H9 (cell line): ENCODE results near the gene TMEM145. TPM values are rescaled to one million over a fixed set of nuclear protein-coding genes. Genes with fewer than 3 reads are reported as not detected.
A peak's percentile ranks its signal among the peaks of the same experiment; 100 is the strongest.

Source experiments
- DNase-seq: peaks from one replicate; pipeline ENCODE4 v3.0.0-alpha.2; 2017
- H2AFZ ChIP-seq: one replicate; pipeline ENCODE4 v1.6.1; 2013; ENCODE audit warnings: mild to moderate bottlenecking, low read length, control low read depth, moderate library complexity
- H2AK5ac ChIP-seq: 2 replicates; pipeline ENCODE4 v1.6.1; 2013; ENCODE audit warnings: low read length, control low read depth, mixed read lengths; ENCODE audit not compliant: insufficient read length
- H2BK120ac ChIP-seq: one replicate; pipeline ENCODE4 v1.6.1; 2013; ENCODE audit warnings: low read depth, mild to moderate bottlenecking, low read length, control low read depth, inconsistent platforms; ENCODE audit not compliant: poor library complexity, severe bottlenecking
- H2BK12ac ChIP-seq: 2 replicates; pipeline ENCODE4 v1.6.1; 2013; ENCODE audit warnings: low read length, control low read depth, mixed read lengths, low read depth; ENCODE audit not compliant: insufficient read length
- H2BK15ac ChIP-seq: 2 replicates; pipeline ENCODE4 v1.6.1; 2013; ENCODE audit warnings: low read depth, low read length, control low read depth
- H2BK20ac ChIP-seq: one replicate; pipeline ENCODE4 v1.6.1; 2013; ENCODE audit warnings: low read depth, mild to moderate bottlenecking, low read length, control low read depth, inconsistent platforms; ENCODE audit not compliant: poor library complexity, severe bottlenecking
- H2BK5ac ChIP-seq: 2 replicates; pipeline ENCODE4 v1.6.1; 2013; ENCODE audit warnings: low read length, control low read depth, mixed read lengths; ENCODE audit not compliant: insufficient read length
- H3K14ac ChIP-seq: 2 replicates; pipeline ENCODE4 v1.6.1; 2013; ENCODE audit warnings: low read length, control low read depth; ENCODE audit not compliant: insufficient read depth
- H3K18ac ChIP-seq: 2 replicates; pipeline ENCODE4 v1.6.1; 2013; ENCODE audit warnings: low read depth, mild to moderate bottlenecking, mixed read lengths, low read length, control low read depth; ENCODE audit not compliant: insufficient read length
- H3K23ac ChIP-seq: 2 replicates; pipeline ENCODE4 v1.6.1; 2013; ENCODE audit warnings: low read length, control low read depth, mixed read lengths, low read depth; ENCODE audit not compliant: insufficient read length
- H3K23me2 ChIP-seq: 2 replicates; pipeline ENCODE4 v1.6.1; 2013; ENCODE audit warnings: low read depth, mild to moderate bottlenecking, mixed read lengths, low read length, control low read depth; ENCODE audit not compliant: insufficient read length, poor library complexity, severe bottlenecking
- H3K27ac ChIP-seq: 2 replicates; pipeline ENCODE4 v1.5.1; 2013; ENCODE audit warnings: low read length, control low read depth, mixed read lengths, low read depth; ENCODE audit not compliant: insufficient read length
- H3K27me3 ChIP-seq: 2 replicates; pipeline ENCODE4 v1.6.1; 2013; ENCODE audit warnings: low read length, control low read depth, inconsistent platforms; ENCODE audit not compliant: insufficient read depth
- H3K4ac ChIP-seq: 2 replicates; pipeline ENCODE4 v1.6.1; 2013; ENCODE audit warnings: low read depth, mild to moderate bottlenecking, control low read depth, inconsistent platforms, low read length, moderate library complexity
- H3K4me1 ChIP-seq: 2 replicates; pipeline ENCODE4 v1.6.1; 2013; ENCODE audit warnings: low read length, control low read depth, inconsistent platforms; ENCODE audit not compliant: insufficient read depth
- H3K4me2 ChIP-seq: 2 replicates; pipeline ENCODE4 v1.6.1; 2013; ENCODE audit warnings: low read length, control low read depth, mixed read lengths; ENCODE audit not compliant: insufficient read length, insufficient read depth
- H3K56ac ChIP-seq: 2 replicates; pipeline ENCODE4 v1.6.1; 2013; ENCODE audit warnings: low read depth, mild to moderate bottlenecking, mixed read lengths, low read length, control low read depth; ENCODE audit not compliant: insufficient read length
- H3K79me1 ChIP-seq: 2 replicates; pipeline ENCODE4 v1.6.1; 2013; ENCODE audit warnings: low read depth, mild to moderate bottlenecking, moderate library complexity, low read length, control low read depth, inconsistent platforms; ENCODE audit not compliant: insufficient read depth, poor library complexity, severe bottlenecking
- H3K79me2 ChIP-seq: 2 replicates; pipeline ENCODE4 v1.6.1; 2013; ENCODE audit warnings: low read length, control low read depth, inconsistent platforms; ENCODE audit not compliant: insufficient read depth
- H3K9ac ChIP-seq: 2 replicates; pipeline ENCODE4 v1.6.1; 2013; ENCODE audit warnings: low read length, control low read depth, mixed read lengths; ENCODE audit not compliant: insufficient read length; ENCODE audit errors: extremely low read depth
- H3K9me3 ChIP-seq: one replicate; pipeline ENCODE4 v1.6.1; 2013; ENCODE audit warnings: low read depth, low read length, inconsistent platforms; ENCODE audit not compliant: control insufficient read depth
- H3T11ph ChIP-seq: one replicate; pipeline ENCODE4 v1.6.1; 2013; ENCODE audit warnings: mild to moderate bottlenecking, low read length, control low read depth, inconsistent platforms
- H4K20me1 ChIP-seq: one replicate; pipeline ENCODE4 v1.6.1; 2013; ENCODE audit not compliant: control insufficient read depth, insufficient read length, insufficient read depth
- H4K5ac ChIP-seq: 2 replicates; pipeline ENCODE4 v1.6.1; 2013; ENCODE audit warnings: low read depth, mild to moderate bottlenecking, mixed read lengths, low read length, control low read depth; ENCODE audit not compliant: insufficient read length
- H4K8ac ChIP-seq: replicated peaks from 2 replicates; pipeline ENCODE4 v1.6.1; 2013; ENCODE audit warnings: low read length, control low read depth, mixed read lengths, low read depth; ENCODE audit not compliant: insufficient read length
- H4K91ac ChIP-seq: 2 replicates; pipeline ENCODE4 v1.6.1; 2013; ENCODE audit warnings: low read depth, mild to moderate bottlenecking, moderate library complexity, mixed read lengths, low read length, control low read depth; ENCODE audit not compliant: insufficient read length
- H3K27ac Mint-ChIP-seq, 3 experiments: 2 replicates in 2 of 3; 3 replicates in 1 of 3; pipeline ENCODE4 v1.8.0; 2020 to 2021; ENCODE audit warnings: mixed read lengths in 3 of 3, mild to moderate bottlenecking in 1 of 3, moderate library complexity in 1 of 3
- H3K27me3 Mint-ChIP-seq: 2 replicates; pipeline ENCODE4 v1.8.0; 2021; ENCODE audit warnings: low read depth, mild to moderate bottlenecking, moderate library complexity, mixed read lengths
- H3K36me3 Mint-ChIP-seq, 3 experiments: 2 replicates in 2 of 3; 3 replicates in 1 of 3; pipeline ENCODE4 v1.8.0; 2020 to 2021; ENCODE audit warnings: low read depth in 3 of 3, mixed read lengths in 3 of 3; ENCODE audit not compliant: insufficient read depth in 1 of 3
- H3K4me1 Mint-ChIP-seq, 2 experiments: 2 replicates each; pipeline ENCODE4 v1.8.0; 2020; ENCODE audit warnings: mixed read lengths in 2 of 2
- H3K4me3 Mint-ChIP-seq, 2 experiments: 2 replicates in 1 of 2; 3 replicates in 1 of 2; pipeline ENCODE4 v1.8.0; 2020 to 2021; ENCODE audit warnings: mild to moderate bottlenecking in 2 of 2, mixed read lengths in 2 of 2, moderate library complexity in 1 of 2
- H3K9me3 Mint-ChIP-seq, 2 experiments: 2 replicates in 1 of 2; 3 replicates in 1 of 2; pipeline ENCODE4 v1.8.0; 2020; ENCODE audit warnings: mild to moderate bottlenecking in 2 of 2, mixed read lengths in 2 of 2, moderate library complexity in 1 of 2
- CTCF ChIP-seq: fragments of 200-600 bp; sonication (generic); conservative IDR thresholded peaks from 3 replicates; pipeline ENCODE4 v1.8.0; 2021; ENCODE audit warnings: antibody characterized with exemption, mild to moderate bottlenecking
- WGBS: extraction: QIAGEN DNeasy Blood & Tissue Kit; methylation state at CpG from one replicate; pipeline ENCODE4 v1.1.7; 2013; ENCODE audit warnings: missing lambda C conversion rate, low lambda C conversion rate, mixed read lengths; ENCODE audit not compliant: insufficient read length; ENCODE audit errors: extremely low coverage; 5-methylcytosine and 5-hydroxymethylcytosine counted together
- total RNA-seq: library from RNA; stranded (reverse); gene quantifications from 2 replicates; pipeline ENCODE4 v1.2.1, GENCODE V29; 2021

The TMEM145 gene
- total RNA-seq, 1 experiment from 2014 or later: 4.5 TPM

GRCh38 chr19:42362342-42362741, 49.2 kb downstream of the TMEM145 start:
- Histone ChIP-seq H4K8ac (no peak overlapping the region), H2BK12ac (no peak overlapping the region), H3T11ph (no peak overlapping the region), H4K91ac (no peak overlapping the region), H4K5ac (no peak overlapping the region), H3K18ac (no peak overlapping the region), H2BK120ac (no peak overlapping the region), H3K23ac (no peak overlapping the region), H2BK20ac (no peak overlapping the region), H3K23me2 (no peaks in the 10 kb centered on the region), H3K14ac (no peak overlapping the region), H3K9ac (no peak overlapping the region), H3K79me1 (no peaks in the 10 kb centered on the region), H2AFZ (no peak overlapping the region), H2AK5ac (no peak overlapping the region), H3K4me2 (no peak overlapping the region), H3K4me1 (no peaks in the 10 kb centered on the region), H4K20me1 (no peaks in the 10 kb centered on the region), H3K27me3 (no peaks in the 10 kb centered on the region), H3K9me3 (peaks cover 6% of the 10 kb centered on the region), H3K4ac (no peak overlapping the region), H3K79me2 (no peaks in the 10 kb centered on the region), H2BK15ac (no peak overlapping the region), H2BK5ac (no peak overlapping the region), H3K56ac (no peak overlapping the region), H3K27ac (no peak overlapping the region)
- H3K4me3 Mint-ChIP-seq: no peak overlapping the region
- no peak for TF ChIP-seq CTCF
- peaks cover 8 to 35% of the 10 kb centered on the region in 2 experiments for H3K4me1 Mint-ChIP-seq
- no CpG with 5 or more reads among the region's 14 CpGs for WGBS
- H3K36me3 Mint-ChIP-seq: peaks cover 32 to 49% (median 47%) of the 10 kb centered on the region in 3 experiments
- no peaks in the 10 kb centered on the region for H3K27me3 Mint-ChIP-seq
- DNase-seq: no peak
- peaks cover 5 to 6% of the 10 kb centered on the region in 2 experiments; a peak in 4 of 5 replicates for H3K9me3 Mint-ChIP-seq
- peak overlapping the region in 2 of 3 experiments; percentile 90 to 96; a peak in 4 of 7 replicates for H3K27ac Mint-ChIP-seq
